B cell (primary cell): ENCODE data around the gene VWA1. TPM values are rescaled to one million over a fixed set of nuclear protein-coding genes. Genes with fewer than 3 reads are reported as not detected.

Experiments
- ATAC-seq: fragments of 200-7000 bp; cut with Tn5 transposase; one replicate; pipeline ENCODE4 v1.10.0; 2021; ENCODE audit warnings: low read depth, mild to moderate bottlenecking, moderate number of reproducible peaks, moderate library complexity
- CTCF ChIA-PET: fragments of 350-600 bp; sonication (Branson Sonifier 250); formaldehyde crosslinking; loops from one replicate; lab custom pipeline; 2021; ENCODE audit warnings: antibody characterized with exemption, inconsistent platforms; lab: Charles Lee
- POLR2A ChIA-PET: fragments of 350-600 bp; sonication (Branson Sonifier 250); formaldehyde crosslinking; loops from one replicate; lab custom pipeline; 2021; ENCODE audit warnings: antibody characterized with exemption; lab: Charles Lee
- DNase-seq: peaks from one replicate; pipeline ENCODE4 v3.0.0; 2013
- H2AFZ ChIP-seq: 2 replicates; pipeline ENCODE4 v1.6.1; 2012; ENCODE audit warnings: mild to moderate bottlenecking, low read depth, low read length; ENCODE audit not compliant: insufficient read depth, poor library complexity, severe bottlenecking
- H3K27ac ChIP-seq, 2 donors: 1 replicate in 1 of 2; 2 replicates in 1 of 2; pipeline ENCODE4 v1.5.1; 2012 to 2013; ENCODE audit warnings: low read length in 2 of 2, mild to moderate bottlenecking in 2 of 2, moderate library complexity in 1 of 2
- H3K27me3 ChIP-seq, 4 experiments: fragments of 200-600 bp in 1 of 4; sonication (generic) in 1 of 4; replicated peaks in 1 of 4; 1 replicate in 2 of 4; 2 replicates in 2 of 4; pipeline versions ENCODE4 v1.6.1 to v1.7.0; 2013 to 2016; ENCODE audit warnings: low read length in 3 of 4, mild to moderate bottlenecking in 2 of 4, mixed read lengths in 1 of 4, moderate library complexity in 1 of 4; ENCODE audit not compliant: insufficient read depth in 4 of 4, control insufficient read depth in 3 of 4; ENCODE audit errors: control extremely low read depth in 1 of 4
- H3K36me3 ChIP-seq, 2 experiments: replicated peaks in 1 of 2; 1 replicate in 1 of 2; 2 replicates in 1 of 2; pipeline versions ENCODE4 v1.6.1 to v1.7.1; 2013; ENCODE audit warnings: low read length in 1 of 2; ENCODE audit not compliant: insufficient read depth in 2 of 2, control insufficient read depth in 1 of 2; ENCODE audit errors: control extremely low read depth in 1 of 2, extremely low read depth in 1 of 2
- H3K4me1 ChIP-seq, 2 donors: fragments of 200-600 bp in 1 of 2; sonication (generic) in 1 of 2; 1 replicate in 1 of 2; 2 replicates in 1 of 2; pipeline versions ENCODE4 v1.5.1 to v1.6.1; 2013 to 2017; ENCODE audit warnings: low read length in 2 of 2; ENCODE audit not compliant: control insufficient read depth in 2 of 2, insufficient read depth in 2 of 2
- H3K4me2 ChIP-seq: replicated peaks from 2 replicates; pipeline ENCODE3; 2012; ENCODE audit warnings: mild to moderate bottlenecking, low read depth, low read length; ENCODE audit not compliant: poor library complexity, severe bottlenecking
- H3K4me3 ChIP-seq, 5 experiments: fragments of 200-600 bp in 1 of 5; sonication (generic) in 1 of 5; 1 replicate in 3 of 5; 2 replicates in 2 of 5; pipeline versions ENCODE4 v1.5.1 to v1.7.0; 2011 to 2016; ENCODE audit warnings: low read length in 4 of 5, mild to moderate bottlenecking in 4 of 5, low read depth in 2 of 5, control low read depth in 1 of 5, moderate library complexity in 1 of 5; ENCODE audit not compliant: insufficient read depth in 1 of 5; ENCODE audit errors: control extremely low read depth in 1 of 5, extremely low read depth in 1 of 5
- H3K79me2 ChIP-seq: fragments of 200-600 bp; sonication (generic); one replicate; pipeline ENCODE4 v1.6.0; 2016; ENCODE audit warnings: low read length; ENCODE audit not compliant: control insufficient read depth, insufficient read depth
- H3K9ac ChIP-seq: fragments of 200-600 bp; sonication (generic); 2 replicates; pipeline ENCODE4 v1.6.1; 2017; ENCODE audit warnings: mild to moderate bottlenecking, low read length, moderate library complexity
- H3K9me3 ChIP-seq, 3 donors: one replicate each; pipeline versions ENCODE4 v1.6.1 to v1.7.1; 2013; ENCODE audit warnings: low read length in 2 of 3; ENCODE audit not compliant: control insufficient read depth in 2 of 3, insufficient read depth in 1 of 3; ENCODE audit errors: control extremely low read depth in 1 of 3
- H4K20me1 ChIP-seq: 2 replicates; pipeline ENCODE4 v1.6.0; 2012; ENCODE audit warnings: mild to moderate bottlenecking, low read length; ENCODE audit not compliant: insufficient read depth, control insufficient read depth, poor library complexity, severe bottlenecking
- H3K27ac Mint-ChIP-seq: one replicate; pipeline ENCODE4 v1.8.0; 2021; ENCODE audit warnings: mixed read lengths
- H3K27me3 Mint-ChIP-seq: one replicate; pipeline ENCODE4 v1.8.0; 2021; ENCODE audit warnings: mixed read lengths
- H3K4me1 Mint-ChIP-seq: one replicate; pipeline ENCODE4 v1.8.0; 2021; ENCODE audit warnings: mixed read lengths
- H3K4me3 Mint-ChIP-seq: one replicate; pipeline ENCODE4 v1.8.0; 2021; ENCODE audit warnings: mixed read lengths
- H3K9me3 Mint-ChIP-seq: one replicate; pipeline ENCODE4 v1.8.0; 2022; ENCODE audit warnings: mixed read lengths; ENCODE audit not compliant: insufficient read depth
- CTCF ChIP-seq: fragments of 200-600 bp; IDR thresholded peaks from one replicate; pipeline ENCODE4 v1.8.0; 2022; ENCODE audit warnings: antibody characterized with exemption, mild to moderate bottlenecking
- EZH2 ChIP-seq: IDR thresholded peaks from 2 replicates; pipeline ENCODE4 v1.6.1; 2012; ENCODE audit warnings: borderline replicate concordance, low read depth, mild to moderate bottlenecking, moderate library complexity, low read length; ENCODE audit not compliant: insufficient read depth, poor library complexity, severe bottlenecking
- WGBS: methylation state at CpG from one replicate; pipeline ENCODE4 v1.1.5; 2013; ENCODE audit warnings: missing lambda C conversion rate; ENCODE audit not compliant: insufficient coverage; 5-methylcytosine and 5-hydroxymethylcytosine counted together
- intact Hi-C: fragments of 100-400 bp; cut with micrococcal nuclease; formaldehyde crosslinking; loops from one replicate; pipeline ENCODE4 v1.10.0; 2022
- polyA plus RNA-seq: library from polyadenylated mRNA; depleted of rRNA; stranded (reverse); fragments of >200 nt; gene quantifications from 2 replicates; pipeline ENCODE4 v1.2.3, GENCODE V29; 2012
- total RNA-seq, 2 donors: library from RNA; stranded (reverse); fragments of 120-200 nt in 1 of 2; gene quantifications; 1 replicate in 1 of 2; 2 replicates in 1 of 2; pipeline versions ENCODE4 v1.2.3 to v1.2.4, GENCODE V29; 2013 to 2022

The VWA1 gene
- total and polyA plus RNA-seq, 2 donors (not counting 1 experiment from before 2014, with no cell fraction given) = 0.09 TPM; not detected in 1

- Mint-ChIP-seq H3K9me3 (no peaks in the 10 kb centered on the region), H3K27ac (no peak overlapping the region), H3K4me3 (no peak overlapping the region), H3K27me3 (peaks cover 29% of the 10 kb centered on the region), H3K4me1 (peaks cover 14% of the 10 kb centered on the region)
- Histone ChIP-seq H2AFZ (no peak overlapping the region), H3K4me1 (peaks cover 35% of the 10 kb centered on the region in 2 donors), H3K27ac (no peak overlapping the region), H3K4me3 (no peak overlapping the region), H3K36me3 (no peaks in the 10 kb centered on the region), H4K20me1 (no peaks in the 10 kb centered on the region), H3K79me2 (no peaks in the 10 kb centered on the region), H3K4me2 (no peak overlapping the region), H3K9me3 (peaks cover 0 to 34% (median 0%) of the 10 kb centered on the region in 3 donors), H3K27me3 (peaks cover 0 to 64% (median 31%) of the 10 kb centered on the region in 4 experiments), H3K9ac (no peak overlapping the region)
- DNase-seq (peak; percentile 21), ATAC-seq (no peak)
- CTCF ChIA-PET = no interaction called here
- POLR2A ChIA-PET = no interaction called here
- TF ChIP-seq EZH2 (no peak), CTCF (no peak)
- intact Hi-C loops = no loop called here
- 59% methylated on average over 28 of the region's 28 CpGs for WGBS
Measured at GRCh38 chr1:1432274-1432950, 3.1 kb upstream of the VWA1 start.
